Right cardiac atrium (tissue), 5 donors: Measurements from ENCODE around the gene ABCG4. TPM values are rescaled to one million over a fixed set of nuclear protein-coding genes. Genes with fewer than 3 reads are reported as not detected.
"Not testable (repeated sequence)": the region's sequence is repeated elsewhere in the genome, so short reads cannot be mapped to it uniquely, and the experiment has no call there.

Experiments
- ATAC-seq, 2 donors: fragments of 200-7000 bp; cut with Tn5 transposase; one replicate each; pipeline versions ENCODE4 v1.8.0 to v1.9.1; 2020; ENCODE audit warnings: moderate library complexity in 2 of 2, mild to moderate bottlenecking in 1 of 2
- DNase-seq, 3 donors: peaks; one replicate each; pipeline ENCODE4 v3.0.0-alpha.2; 2020
- H3K27ac ChIP-seq: one replicate; pipeline ENCODE4 v1.5.1; 2013; ENCODE audit warnings: mild to moderate bottlenecking, low read length, control low read depth, moderate library complexity
- H3K27me3 ChIP-seq: one replicate; pipeline ENCODE4 v1.6.1; 2013; ENCODE audit not compliant: control insufficient read depth, insufficient read depth
- H3K4me1 ChIP-seq: one replicate; pipeline ENCODE4 v1.6.1; 2013; ENCODE audit warnings: low read length; ENCODE audit not compliant: control insufficient read depth, insufficient read depth
- H3K4me3 ChIP-seq: one replicate; pipeline ENCODE4 v1.5.1; 2013; ENCODE audit warnings: low read length, control low read depth
- H3K9me3 ChIP-seq: one replicate; pipeline ENCODE4 v1.6.1; 2013; ENCODE audit warnings: low read length; ENCODE audit not compliant: control insufficient read depth
- WGBS: extraction: QIAGEN DNeasy Blood & Tissue Kit; methylation state at CpG from one replicate; pipeline ENCODE4 v1.1.7; 2013; 5-methylcytosine and 5-hydroxymethylcytosine counted together
- intact Hi-C, 4 donors: fragments of 100-400 bp; cut with DNase I; formaldehyde crosslinking; loops; one replicate each; pipeline versions ENCODE4 v1.11.0 to v1.14.0; 2022 to 2023
- polyA plus RNA-seq: library from polyadenylated mRNA; stranded (reverse); fragments of 200-250 nt; gene quantifications from one replicate; pipeline ENCODE4 v1.2.3, GENCODE V29; 2013
- total RNA-seq, 4 donors: library from RNA; stranded (reverse); fragmentation: NEBNext Ultra II Directional; extraction: Animal tissue kit (Norgen Biotek cat#: 25700); gene quantifications; one replicate each; pipeline ENCODE4 v1.2.1, GENCODE V29; 2021
- donor health status: healthy with polysubstance abuse.
- donor health status: DM: no; HTN: yes; CAD: no.
- donor health status: DM: no; HTN: no; CAD: no.
- donor health status: DM: no; HTN: yes; CAD: no; lungs with severe emphysema.
- donor health status: DM: yes; HTN: yes; CAD: no.

Gene ABCG4
- total and polyA plus RNA-seq, 5 donors, result 0.86 to 1.8 (median 1.4) TPM

DNA sequence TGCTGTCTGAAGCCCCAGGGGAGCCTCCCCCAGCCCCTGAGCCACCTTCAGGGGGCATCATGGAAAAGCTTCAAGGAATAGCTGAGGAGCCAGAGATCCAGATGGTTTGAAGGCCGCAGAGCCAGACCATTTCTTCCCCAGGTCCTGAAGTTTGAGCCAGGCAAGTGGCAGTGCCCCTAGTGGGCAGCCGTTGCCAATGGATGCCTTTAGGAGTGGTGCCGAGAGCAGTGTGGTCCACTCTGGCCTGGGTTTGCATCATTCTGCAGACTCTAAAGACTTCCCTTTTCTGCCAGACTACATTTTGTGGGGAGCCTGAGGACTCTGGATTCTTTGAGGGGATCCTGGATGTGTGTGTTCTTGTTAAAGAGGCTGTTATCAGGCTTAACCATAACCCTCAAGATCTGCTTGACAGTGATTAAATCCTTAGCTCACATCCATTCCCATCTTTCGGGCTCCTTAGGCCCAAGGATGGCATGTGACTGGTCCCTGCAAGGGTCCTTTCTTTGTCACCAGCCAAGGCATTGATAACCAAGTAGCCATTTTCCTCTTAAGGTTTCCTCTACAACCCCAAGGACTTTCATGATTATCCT is 14.4 kb upstream of the ABCG4 start:
- no peaks in the 10 kb centered on the region for H3K9me3 ChIP-seq
- WGBS, result 70% methylated on average over 4 of the region's 4 CpGs
- peak in 1 of 3 donors; percentile 57 for DNase-seq

GRCh38 chr11:119139276-119139675 is 9.6 kb upstream of the ABCG4 start:
- intact Hi-C loops, ATAC-seq, H3K27me3 ChIP-seq, H3K27ac ChIP-seq, DNase-seq, H3K4me3 ChIP-seq, H3K4me1 ChIP-seq, H3K9me3 ChIP-seq: not testable (repeated sequence)
- 88% methylated on average over 10 of the region's 10 CpGs for WGBS

More for the DNA sequence above, 14.4 kb upstream of the ABCG4 start:
- no peaks in the 10 kb centered on the region for H3K4me1 ChIP-seq
- H3K27me3 ChIP-seq, result no peaks in the 10 kb centered on the region
- intact Hi-C loops, result no loop called here
- H3K4me3 ChIP-seq, result no peak overlapping the region
- H3K27ac ChIP-seq, result no peak overlapping the region
- peak; percentile 15 to 23 for ATAC-seq

GRCh38 chr11:119144825-119145486 is 3.9 kb upstream of the ABCG4 start:
- WGBS, result 10% methylated on average over 7 of the region's 7 CpGs
- DNase-seq, result peak; percentile 70 to 81 (median 76)

DNA sequence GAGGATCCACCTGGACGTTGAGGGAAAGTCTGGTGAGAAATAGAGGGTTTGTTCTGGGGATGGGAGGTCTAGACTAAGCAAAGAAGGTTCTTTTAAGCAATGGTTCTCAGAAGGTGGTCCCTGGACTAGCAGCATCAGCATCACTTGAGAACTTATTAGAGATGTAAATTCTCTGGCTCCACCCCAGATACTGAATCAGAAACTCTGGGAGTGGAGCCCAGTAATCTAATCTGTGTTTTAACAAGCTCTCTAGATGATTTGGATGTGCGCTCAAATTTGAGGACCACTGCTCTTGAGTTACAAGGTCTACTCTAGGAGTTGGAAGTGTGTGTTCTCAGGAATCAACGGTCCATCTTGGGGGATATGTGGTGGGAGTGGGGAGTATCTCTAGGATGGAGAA is 3.3 kb upstream of the ABCG4 start:
- DNase-seq (no peak), ATAC-seq (no peak)
- H3K9me3 ChIP-seq, result no peaks in the 10 kb centered on the region
- WGBS, result 35% methylated on average over 3 of the region's 3 CpGs
- no peak overlapping the region for H3K27ac ChIP-seq
- no peaks in the 10 kb centered on the region for H3K27me3 ChIP-seq
- intact Hi-C loops, result loop anchor here in 1 of 4 donors (1.0 kb wide), 1 partner anchor 52 kb away; no protein-coding TSS in a partner anchor
- peaks cover 2% of the 10 kb centered on the region for H3K4me1 ChIP-seq
- H3K4me3 ChIP-seq, result no peak overlapping the region

More at GRCh38 chr11:119144825-119145486, 3.9 kb upstream of the ABCG4 start:
- peak; percentile 81 to 89 for ATAC-seq
- intact Hi-C loops, result loop anchor here in 1 of 4 donors (1.0 kb wide), 1 partner anchor 52 kb away; no protein-coding TSS in a partner anchor
- Histone ChIP-seq H3K4me3 (no peak overlapping the region), H3K27ac (no peak overlapping the region), H3K9me3 (no peaks in the 10 kb centered on the region), H3K4me1 (peaks cover 2% of the 10 kb centered on the region), H3K27me3 (no peaks in the 10 kb centered on the region)

DNA sequence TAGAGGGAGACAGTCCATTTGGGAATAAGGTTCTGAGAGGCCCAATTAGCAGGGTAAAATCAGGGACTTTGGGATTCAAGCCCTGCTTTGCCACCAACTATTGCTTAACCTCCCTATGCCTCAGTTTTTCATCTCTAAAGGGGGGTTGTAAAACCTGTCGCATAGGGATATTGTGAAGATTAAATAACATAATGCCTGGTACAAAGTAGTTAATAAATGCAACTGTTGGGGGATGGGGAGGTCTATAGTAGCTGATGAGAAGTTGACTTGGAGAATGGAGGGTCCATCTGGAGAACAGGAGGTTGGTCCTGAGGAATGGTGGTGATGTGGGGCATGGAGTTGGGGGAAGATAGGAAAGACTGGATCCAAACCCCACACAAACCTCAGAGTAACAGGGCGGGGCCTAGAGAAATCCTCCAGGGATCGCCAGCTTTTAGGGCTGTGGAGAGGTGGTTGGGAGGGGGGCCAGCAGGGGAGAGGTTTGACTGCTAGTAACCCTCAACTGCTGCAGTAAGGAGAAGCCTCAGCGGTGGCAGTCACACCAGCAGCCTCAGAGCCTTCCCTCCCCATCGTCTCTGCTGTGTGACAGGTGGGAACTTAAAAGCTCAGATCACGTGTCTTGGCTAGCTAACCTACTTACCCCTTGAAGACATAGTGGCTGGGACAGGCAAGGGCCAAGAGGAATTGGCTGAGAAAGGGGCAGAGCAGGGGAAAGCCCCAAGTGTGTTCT is 1.1 kb upstream of the ABCG4 start:
- H3K27me3 ChIP-seq, result no peaks in the 10 kb centered on the region
- ATAC-seq (no peak), DNase-seq (peak in 1 of 3 donors; percentile 22)
- H3K9me3 ChIP-seq, result no peaks in the 10 kb centered on the region
- 72% methylated on average over 6 of the region's 6 CpGs for WGBS
- H3K27ac ChIP-seq, result no peak overlapping the region
- intact Hi-C loops, result no loop called here
- H3K4me3 ChIP-seq, result no peak overlapping the region
- peaks cover 2% of the 10 kb centered on the region for H3K4me1 ChIP-seq

- WGBS, result 1% methylated on average over 16 of the region's 16 CpGs
- DNase-seq (no peak), ATAC-seq (no peak)
- peak overlapping the region; percentile 74 for H3K4me3 ChIP-seq
- no peak overlapping the region for H3K27ac ChIP-seq
- intact Hi-C loops, result no loop called here
- H3K9me3 ChIP-seq, result no peaks in the 10 kb centered on the region
- H3K4me1 ChIP-seq, result peaks cover 2% of the 10 kb centered on the region
- no peaks in the 10 kb centered on the region for H3K27me3 ChIP-seq
Observed at GRCh38 chr11:119148720-119149017, 183 bp upstream of the ABCG4 start.

GRCh38 chr11:119149786-119150275 is 979 bp downstream of the ABCG4 start:
- DNase-seq (peak in 1 of 3 donors; percentile 18), ATAC-seq (no peak)
- Histone ChIP-seq H3K9me3 (no peaks in the 10 kb centered on the region), H3K27me3 (no peaks in the 10 kb centered on the region), H3K27ac (no peak overlapping the region), H3K4me1 (peaks cover 2% of the 10 kb centered on the region), H3K4me3 (peak overlapping the region; percentile 74)
- intact Hi-C loops, result no loop called here
- WGBS, result 39% methylated on average over 33 of the region's 33 CpGs

DNA sequence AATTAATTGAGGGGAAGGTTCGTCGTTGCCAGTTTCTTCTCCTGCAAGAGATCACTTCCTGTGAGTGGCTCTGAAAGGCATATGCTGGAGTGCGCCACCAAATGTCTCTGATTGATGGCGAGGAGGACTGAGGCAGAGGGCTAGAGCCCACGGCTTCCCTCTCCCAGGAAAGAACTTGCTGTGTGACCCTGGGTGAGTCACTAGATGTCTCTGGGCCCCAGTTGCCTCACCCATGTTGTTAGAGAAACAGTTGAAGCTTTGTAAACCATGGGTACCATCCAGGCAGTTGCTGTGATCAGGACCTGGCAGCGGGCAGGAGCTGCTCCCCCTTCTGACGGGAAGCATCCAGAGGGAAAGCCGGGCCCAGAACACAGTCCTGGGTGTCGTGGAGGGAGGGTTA is 3.2 kb downstream of the ABCG4 start:
- DNase-seq (no peak), ATAC-seq (no peak)
- WGBS, result 85% methylated on average over 9 of the region's 9 CpGs
- H3K4me3 ChIP-seq, result no peak overlapping the region
- no peak overlapping the region for H3K27ac ChIP-seq
- no peaks in the 10 kb centered on the region for H3K9me3 ChIP-seq
- peaks cover 2% of the 10 kb centered on the region for H3K4me1 ChIP-seq
- intact Hi-C loops, result no loop called here
- no peaks in the 10 kb centered on the region for H3K27me3 ChIP-seq

DNA sequence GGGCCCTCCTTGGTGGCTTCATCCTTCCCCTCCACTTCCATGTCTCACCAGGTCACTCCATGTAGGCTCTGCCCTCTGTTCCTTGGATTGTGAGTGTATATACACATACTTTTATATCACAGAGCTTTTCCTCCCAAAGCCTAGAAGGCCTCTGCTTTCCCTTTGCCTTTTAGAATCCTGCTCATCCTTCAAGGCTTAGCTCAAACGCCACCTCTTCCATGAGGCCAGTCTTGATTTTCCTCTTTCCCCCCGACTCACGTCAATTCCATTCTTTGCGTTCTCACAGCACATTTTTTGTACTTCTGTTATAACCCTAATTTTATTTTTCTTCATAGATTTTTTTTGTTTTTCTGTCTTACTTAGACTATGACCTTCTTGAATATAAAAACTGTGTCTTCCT is 3.8 kb downstream of the ABCG4 start:
- DNase-seq (no peak), ATAC-seq (no peak)
- Histone ChIP-seq H3K4me1 (peaks cover 2% of the 10 kb centered on the region), H3K27me3 (no peaks in the 10 kb centered on the region), H3K27ac (no peak overlapping the region), H3K4me3 (no peak overlapping the region), H3K9me3 (no peaks in the 10 kb centered on the region)
- 87% methylated on average over 4 of the region's 4 CpGs for WGBS
- intact Hi-C loops, result no loop called here

- 84% methylated on average over 9 of the region's 9 CpGs for WGBS
- H3K27ac ChIP-seq, result no peak overlapping the region
- no peaks in the 10 kb centered on the region for H3K27me3 ChIP-seq
- DNase-seq (no peak), ATAC-seq (no peak)
- H3K4me3 ChIP-seq, result no peak overlapping the region
- intact Hi-C loops, result no loop called here
- H3K9me3 ChIP-seq, result no peaks in the 10 kb centered on the region
- peaks cover 2% of the 10 kb centered on the region for H3K4me1 ChIP-seq
Observed at GRCh38 chr11:119153049-119153818, 4.4 kb downstream of the ABCG4 start.
